Measurements from ENCODE around the gene KCNH1. TPM values are rescaled to one million over a fixed set of nuclear protein-coding genes. Genes with fewer than 3 reads are reported as not detected.

KCNH1 gene
- total and polyA plus RNA-seq, 5 donors from 2014 or later = not detected

GRCh38 chr1:210653771-210654170, 480.2 kb downstream of the KCNH1 start:
- Histone ChIP-seq H3K4me1 (ENCODE audit: control insufficient read depth, insufficient read depth, low read length, poor library complexity, severe bottlenecking) (no peaks in the 10 kb centered on the region), H3K36me3 (ENCODE audit: control insufficient read depth, insufficient read depth, low read length) (no peaks in the 10 kb centered on the region), H3K4me3 (ENCODE audit: low read depth, low read length) (no peak overlapping the region), H3K27ac (ENCODE audit: insufficient read depth, low read length, poor library complexity, severe bottlenecking) (no peak overlapping the region), H3K27me3 (ENCODE audit: control insufficient read depth, insufficient read depth, low read length) (no peaks in the 10 kb centered on the region), H3K9me3 (ENCODE audit: control insufficient read depth in 2 of 2, low read length in 2 of 2) (peaks cover 0 to 3% of the 10 kb centered on the region in 2 experiments)
- Mint-ChIP-seq H3K4me1 (no peaks in the 10 kb centered on the region), H3K27me3 (peaks cover 4% of the 10 kb centered on the region), H3K27ac (no peak overlapping the region), H3K36me3 (no peaks in the 10 kb centered on the region), H3K4me3 (no peak overlapping the region), H3K9me3 (peaks cover 0 to 4% (median 1%) of the 10 kb centered on the region in 7 donors)
- ATAC-seq (ENCODE audit: low read depth in 2 of 2) (peak; percentile 27 to 34), DNase-seq (peak in 1 of 3 donors; percentile 73)

GRCh38 chr1:210652329-210652954, 481.5 kb downstream of the KCNH1 start:
- Histone ChIP-seq H3K9me3 (ENCODE audit: control insufficient read depth in 2 of 2, low read length in 2 of 2) (peaks cover 0 to 3% of the 10 kb centered on the region in 2 experiments), H3K4me1 (ENCODE audit: control insufficient read depth, insufficient read depth, low read length, poor library complexity, severe bottlenecking) (no peaks in the 10 kb centered on the region), H3K4me3 (ENCODE audit: low read depth, low read length) (no peak overlapping the region), H3K27ac (ENCODE audit: insufficient read depth, low read length, poor library complexity, severe bottlenecking) (no peak overlapping the region), H3K27me3 (ENCODE audit: control insufficient read depth, insufficient read depth, low read length) (no peaks in the 10 kb centered on the region), H3K36me3 (ENCODE audit: control insufficient read depth, insufficient read depth, low read length) (no peaks in the 10 kb centered on the region)
- H3K4me3 Mint-ChIP-seq = no peak overlapping the region
- peaks cover 0 to 4% (median 1%) of the 10 kb centered on the region in 7 donors for H3K9me3 Mint-ChIP-seq
- ATAC-seq (ENCODE audit: low read depth in 2 of 2) (no peak), DNase-seq (no peak)
- H3K27me3 Mint-ChIP-seq = peaks cover 4% of the 10 kb centered on the region
- no peaks in the 10 kb centered on the region for H3K36me3 Mint-ChIP-seq
- no peak overlapping the region for H3K27ac Mint-ChIP-seq
- H3K4me1 Mint-ChIP-seq = no peaks in the 10 kb centered on the region

- H3K9me3 ChIP-seq (ENCODE audit: control insufficient read depth in 2 of 2, low read length in 2 of 2) = peaks cover 0 to 3% of the 10 kb centered on the region in 2 experiments
- H3K4me1 ChIP-seq (ENCODE audit: control insufficient read depth, insufficient read depth, low read length, poor library complexity, severe bottlenecking) = no peaks in the 10 kb centered on the region
- no peaks in the 10 kb centered on the region for H3K27me3 ChIP-seq (ENCODE audit: control insufficient read depth, insufficient read depth, low read length)
- no peaks in the 10 kb centered on the region for H3K36me3 Mint-ChIP-seq
- no peak for ATAC-seq (ENCODE audit: low read depth in 2 of 2)
- no peaks in the 10 kb centered on the region for H3K36me3 ChIP-seq (ENCODE audit: control insufficient read depth, insufficient read depth, low read length)
- H3K9me3 Mint-ChIP-seq = peaks cover 0 to 4% (median 1%) of the 10 kb centered on the region in 7 donors
- H3K4me3 ChIP-seq (ENCODE audit: low read depth, low read length) = no peak overlapping the region
- H3K27me3 Mint-ChIP-seq = no peaks in the 10 kb centered on the region
- no peak overlapping the region for H3K27ac Mint-ChIP-seq
- no peaks in the 10 kb centered on the region for H3K4me1 Mint-ChIP-seq
- no peak for DNase-seq
- no peak overlapping the region for H3K27ac ChIP-seq (ENCODE audit: insufficient read depth, low read length, poor library complexity, severe bottlenecking)
- no peak overlapping the region for H3K4me3 Mint-ChIP-seq
These were observed 483.5 kb downstream of the KCNH1 start for GRCh38 chr1:210650403-210650802.

GRCh38 chr1:210648588-210649269, 485.2 kb downstream of the KCNH1 start:
- DNase-seq (no peak), ATAC-seq (ENCODE audit: low read depth in 2 of 2) (no peak)
- H3K4me3 ChIP-seq (ENCODE audit: low read depth, low read length) = no peak overlapping the region
- no peak overlapping the region for H3K27ac ChIP-seq (ENCODE audit: insufficient read depth, low read length, poor library complexity, severe bottlenecking)
- H3K4me1 ChIP-seq (ENCODE audit: control insufficient read depth, insufficient read depth, low read length, poor library complexity, severe bottlenecking) = no peaks in the 10 kb centered on the region
- Mint-ChIP-seq H3K9me3 (peaks cover 0 to 4% (median under 1%) of the 10 kb centered on the region in 7 donors), H3K27me3 (no peaks in the 10 kb centered on the region), H3K27ac (no peak overlapping the region), H3K36me3 (no peaks in the 10 kb centered on the region), H3K4me1 (no peaks in the 10 kb centered on the region), H3K4me3 (no peak overlapping the region)
- peaks cover 0 to 1% of the 10 kb centered on the region in 2 experiments for H3K9me3 ChIP-seq (ENCODE audit: control insufficient read depth in 2 of 2, low read length in 2 of 2)
- H3K36me3 ChIP-seq (ENCODE audit: control insufficient read depth, insufficient read depth, low read length) = no peaks in the 10 kb centered on the region
- H3K27me3 ChIP-seq (ENCODE audit: control insufficient read depth, insufficient read depth, low read length) = no peaks in the 10 kb centered on the region

- no peaks in the 10 kb centered on the region for H3K27me3 ChIP-seq (ENCODE audit: control insufficient read depth, insufficient read depth, low read length)
- Mint-ChIP-seq H3K27ac (no peak overlapping the region), H3K27me3 (no peaks in the 10 kb centered on the region), H3K4me3 (no peak overlapping the region), H3K36me3 (no peaks in the 10 kb centered on the region), H3K9me3 (peaks cover 0 to 3% (median 0%) of the 10 kb centered on the region in 7 donors), H3K4me1 (no peaks in the 10 kb centered on the region)
- DNase-seq = no peak
- no peak for ATAC-seq (ENCODE audit: low read depth in 2 of 2)
- H3K9me3 ChIP-seq (ENCODE audit: control insufficient read depth in 2 of 2, low read length in 2 of 2) = no peaks in the 10 kb centered on the region
- H3K36me3 ChIP-seq (ENCODE audit: control insufficient read depth, insufficient read depth, low read length) = no peaks in the 10 kb centered on the region
- no peaks in the 10 kb centered on the region for H3K4me1 ChIP-seq (ENCODE audit: control insufficient read depth, insufficient read depth, low read length, poor library complexity, severe bottlenecking)
- no peak overlapping the region for H3K27ac ChIP-seq (ENCODE audit: insufficient read depth, low read length, poor library complexity, severe bottlenecking)
- no peak overlapping the region for H3K4me3 ChIP-seq (ENCODE audit: low read depth, low read length)
These were observed 486.3 kb downstream of the KCNH1 start for GRCh38 chr1:210647406-210648333.

- DNase-seq = no peak
- Histone ChIP-seq H3K27me3 (ENCODE audit: control insufficient read depth, insufficient read depth, low read length) (no peaks in the 10 kb centered on the region), H3K4me3 (ENCODE audit: low read depth, low read length) (no peak overlapping the region), H3K27ac (ENCODE audit: insufficient read depth, low read length, poor library complexity, severe bottlenecking) (no peak overlapping the region), H3K9me3 (ENCODE audit: control insufficient read depth in 2 of 2, low read length in 2 of 2) (no peaks in the 10 kb centered on the region), H3K36me3 (ENCODE audit: control insufficient read depth, insufficient read depth, low read length) (no peaks in the 10 kb centered on the region), H3K4me1 (ENCODE audit: control insufficient read depth, insufficient read depth, low read length, poor library complexity, severe bottlenecking) (no peaks in the 10 kb centered on the region)
- peaks cover 0 to 1% (median 0%) of the 10 kb centered on the region in 7 donors for H3K9me3 Mint-ChIP-seq
- no peaks in the 10 kb centered on the region for H3K36me3 Mint-ChIP-seq
- H3K4me1 Mint-ChIP-seq = no peaks in the 10 kb centered on the region
- no peaks in the 10 kb centered on the region for H3K27me3 Mint-ChIP-seq
- ATAC-seq (ENCODE audit: low read depth in 2 of 2) = no peak
- H3K4me3 Mint-ChIP-seq = no peak overlapping the region
- no peak overlapping the region for H3K27ac Mint-ChIP-seq
These were observed 487.7 kb downstream of the KCNH1 start for GRCh38 chr1:210646258-210646616.

- Histone ChIP-seq H3K36me3 (ENCODE audit: control insufficient read depth, insufficient read depth, low read length) (no peaks in the 10 kb centered on the region), H3K27ac (ENCODE audit: insufficient read depth, low read length, poor library complexity, severe bottlenecking) (no peak overlapping the region), H3K27me3 (ENCODE audit: control insufficient read depth, insufficient read depth, low read length) (no peaks in the 10 kb centered on the region), H3K4me3 (ENCODE audit: low read depth, low read length) (no peak overlapping the region), H3K4me1 (ENCODE audit: control insufficient read depth, insufficient read depth, low read length, poor library complexity, severe bottlenecking) (no peaks in the 10 kb centered on the region), H3K9me3 (ENCODE audit: control insufficient read depth in 2 of 2, low read length in 2 of 2) (no peaks in the 10 kb centered on the region)
- H3K9me3 Mint-ChIP-seq = peaks cover 0 to 1% (median 0%) of the 10 kb centered on the region in 7 donors
- no peaks in the 10 kb centered on the region for H3K4me1 Mint-ChIP-seq
- H3K27me3 Mint-ChIP-seq = no peaks in the 10 kb centered on the region
- no peak overlapping the region for H3K27ac Mint-ChIP-seq
- H3K4me3 Mint-ChIP-seq = no peak overlapping the region
- ATAC-seq (ENCODE audit: low read depth in 2 of 2) (no peak), DNase-seq (no peak)
- H3K36me3 Mint-ChIP-seq = no peaks in the 10 kb centered on the region
These were observed 488.2 kb downstream of the KCNH1 start for GRCh38 chr1:210645582-210646257.

All from CD4-positive, CD25-positive, alpha-beta regulatory T cell (primary cell).